SK-N-SH (cell line): Measurements from ENCODE around the gene STK4. TPM values are rescaled to one million over a fixed set of nuclear protein-coding genes. Genes with fewer than 3 reads are reported as not detected.
A peak's percentile ranks its signal among the peaks of the same experiment; 100 is the strongest.

Experiments
- CTCF ChIA-PET: fragments of 300-600, 350-600 bp; formaldehyde crosslinking; extraction: SDS; loops from one replicate; lab custom pipeline; 2021; lab: Yijun Ruan, JAX
- POLR2A ChIA-PET: fragments of 350-600 bp; sonication (Branson Sonifier 250); formaldehyde crosslinking; extraction: SDS; loops from one replicate; lab custom pipeline; 2020; ENCODE audit warnings: antibody characterized with exemption, inconsistent platforms; lab: Yijun Ruan, JAX
- DNase-seq: peaks from one replicate; pipeline ENCODE4 v3.0.0; 2012
- H2AFZ ChIP-seq: fragments of 200-600 bp; sonication (generic); 2 replicates; pipeline ENCODE4 v1.8.1; 2016; ENCODE audit warnings: antibody characterized with exemption, mild to moderate bottlenecking, low read depth
- H3F3A ChIP-seq: fragments of 200-600 bp; sonication (generic); replicated peaks from 2 replicates; pipeline ENCODE3; 2016; ENCODE audit warnings: antibody characterized with exemption, mild to moderate bottlenecking; ENCODE audit not compliant: insufficient read depth
- H3K27ac ChIP-seq, 2 experiments: fragments of 200-500 bp in 1 of 2; fragments of 200-600 bp in 1 of 2; sonication (Bioruptor generic) in 1 of 2; sonication (generic), shearing (Covaris generic) in 1 of 2; 2 replicates each; pipeline versions ENCODE4 v1.5.1 to v1.6.1; 2014 to 2016; ENCODE audit warnings: low read depth in 2 of 2, inconsistent platforms in 1 of 2, low read length in 1 of 2, mild to moderate bottlenecking in 1 of 2, mixed read lengths in 1 of 2
- H3K27me3 ChIP-seq: fragments of 200-600 bp; sonication (generic), shearing (Covaris generic); 2 replicates; pipeline ENCODE4 v1.6.1; 2016; ENCODE audit warnings: mixed run types; ENCODE audit not compliant: insufficient read depth
- H3K36me3 ChIP-seq, 2 experiments: fragments of 200-500 bp in 1 of 2; fragments of 200-600 bp in 1 of 2; sonication (Bioruptor generic) in 1 of 2; sonication (generic) in 1 of 2; replicated peaks in 1 of 2; 2 replicates each; pipeline versions ENCODE3 to v1.5.1; 2014 to 2016; ENCODE audit warnings: low read length in 1 of 2, mild to moderate bottlenecking in 1 of 2; ENCODE audit not compliant: insufficient read depth in 2 of 2, control insufficient read depth in 1 of 2
- H3K4me1 ChIP-seq, 2 experiments: fragments of 200-500 bp in 1 of 2; fragments of 200-600 bp in 1 of 2; sonication (Bioruptor generic) in 1 of 2; sonication (generic), shearing (Covaris generic) in 1 of 2; 2 replicates each; pipeline versions ENCODE4 v1.5.1 to v1.6.1; 2014 to 2016; ENCODE audit warnings: low read depth in 1 of 2, low read length in 1 of 2, mixed run types in 1 of 2; ENCODE audit not compliant: insufficient read depth in 2 of 2, control insufficient read depth in 1 of 2
- H3K4me2 ChIP-seq: fragments of 200-600 bp; sonication (generic), shearing (Covaris generic); 2 replicates; pipeline ENCODE4 v1.6.1; 2017; ENCODE audit warnings: mixed run types
- H3K4me3 ChIP-seq, 2 experiments: fragments of 200-500 bp in 1 of 2; fragments of 200-600 bp in 1 of 2; sonication (Bioruptor generic) in 1 of 2; sonication (generic), shearing (Covaris generic) in 1 of 2; 2 replicates each; pipeline versions ENCODE4 v1.5.1 to v1.8.1; 2014 to 2016; ENCODE audit warnings: low read depth in 2 of 2, inconsistent platforms in 1 of 2, low read length in 1 of 2, mild to moderate bottlenecking in 1 of 2, mixed read lengths in 1 of 2, moderate library complexity in 1 of 2
- H3K79me2 ChIP-seq: fragments of 200-600 bp; sonication (generic); 2 replicates; pipeline ENCODE4 v1.8.1; 2017; ENCODE audit warnings: mild to moderate bottlenecking; ENCODE audit not compliant: insufficient read depth
- H3K9ac ChIP-seq: fragments of 200-600 bp; sonication (generic); 2 replicates; pipeline ENCODE4 v1.6.1; 2017; ENCODE audit warnings: mixed run types
- H3K9me2 ChIP-seq: fragments of 200-600 bp; sonication (generic); 2 replicates; pipeline ENCODE4 v1.6.1; 2017; ENCODE audit warnings: mixed run types
- H3K9me3 ChIP-seq: fragments of 200-600 bp; sonication (generic); 2 replicates; pipeline ENCODE4 v1.6.1; 2017; ENCODE audit warnings: mixed run types, mild to moderate bottlenecking, moderate library complexity
- H4K20me1 ChIP-seq: fragments of 200-600 bp; sonication (generic); 2 replicates; pipeline ENCODE4 v1.6.1; 2017; ENCODE audit warnings: mild to moderate bottlenecking, mixed run types; ENCODE audit not compliant: insufficient read depth
- CHD2 ChIP-seq: fragments of 150-350 bp; IDR thresholded peaks from 2 replicates; pipeline ENCODE4 v1.6.1; 2018; ENCODE audit warnings: low read length; ENCODE audit not compliant: partially characterized antibody
- EP300 ChIP-seq, 2 experiments: IDR thresholded peaks; 2 replicates each; pipeline versions ENCODE4 v1.4.0 to v1.6.1; 2012; ENCODE audit warnings: borderline replicate concordance in 1 of 2, low read depth in 1 of 2, low read length in 1 of 2
- FOSL2 ChIP-seq: IDR thresholded peaks from 2 replicates; pipeline ENCODE4 v1.4.0; 2012; ENCODE audit warnings: low read depth, mild to moderate bottlenecking, moderate library complexity, borderline replicate concordance
- JUND ChIP-seq: IDR thresholded peaks from 2 replicates; pipeline ENCODE4 v1.4.0; 2012
- PBX3 ChIP-seq: IDR thresholded peaks from 2 replicates; pipeline ENCODE4; 2012
- REST ChIP-seq: IDR thresholded peaks from 2 replicates; pipeline ENCODE4 v1.6.1; 2012; ENCODE audit warnings: mild to moderate bottlenecking, low read depth, low read length, moderate library complexity
- SIN3A ChIP-seq: IDR thresholded peaks from 2 replicates; pipeline ENCODE4 v1.6.1; 2012; ENCODE audit warnings: low read depth, mild to moderate bottlenecking, low read length, moderate library complexity, borderline replicate concordance
- TAF1 ChIP-seq: IDR thresholded peaks from 2 replicates; pipeline ENCODE4 v1.6.1; 2012; ENCODE audit warnings: low read depth, mild to moderate bottlenecking, low read length, moderate library complexity, borderline replicate concordance
- TCF12 ChIP-seq: IDR thresholded peaks from 2 replicates; pipeline ENCODE4 v1.4.0; 2012
- TEAD4 ChIP-seq: IDR thresholded peaks from 2 replicates; pipeline ENCODE4 v1.4.0; 2012; ENCODE audit warnings: mild to moderate bottlenecking, borderline replicate concordance; ENCODE audit not compliant: insufficient read depth
- USF1 ChIP-seq: IDR thresholded peaks from 2 replicates; pipeline ENCODE4 v1.4.0; 2012; ENCODE audit warnings: low read depth, borderline replicate concordance
- YY1 ChIP-seq: IDR thresholded peaks from 2 replicates; pipeline ENCODE4 v1.4.0; 2012; ENCODE audit warnings: low read depth, mild to moderate bottlenecking
- WGBS: methylation state at CpG from one replicate; pipeline ENCODE4 v1.1.6; 2017; ENCODE audit warnings: low lambda C conversion rate; 5-methylcytosine and 5-hydroxymethylcytosine counted together
- polyA plus RNA-seq, 3 experiments: library from polyadenylated mRNA; depleted of rRNA; stranded (reverse); fragments of >200 nt; gene quantifications; 2 replicates each; pipeline ENCODE4 v1.2.3, GENCODE V29; 2012

STK4 gene
- polyA plus RNA-seq, 1 of the 3 experiments (the other 2 are of a cell fraction) = 11.4 TPM

- no peak overlapping the region for H2AFZ ChIP-seq
- no peak overlapping the region for H3K4me2 ChIP-seq
- H3K79me2 ChIP-seq = peaks cover 16% of the 10 kb centered on the region; the same call in 1 of the 2 replicates
- DNase-seq = no peak
- ChIA-PET POLR2A (interaction anchor here (1.3 kb wide), 1 partner anchor 10 kb away, joined by 3 read pairs; no protein-coding TSS in a partner anchor), CTCF (interaction anchor here (1.1 to 3.6 kb wide), 7 partner anchors 8 to 275 kb away, joined by 4 to 24 read pairs (median 4); no protein-coding TSS in a partner anchor)
- H3K9ac ChIP-seq = no peak overlapping the region
- no peaks in the 10 kb centered on the region for H4K20me1 ChIP-seq
- no peak overlapping the region for H3K4me3 ChIP-seq
- TF ChIP-seq TEAD4 (0 out of 2 replicates have a peak, but pooled peaks have one; percentile 16), TAF1 (0 out of 2 replicates have a peak, but pooled peaks have one; percentile 22), EP300 (IDR thresholded peaks at IDR 0.05; ENCODE audit: borderline replicate concordance in 1 of 2, low read depth in 1 of 2, low read length in 1 of 2) (peak in 1 of 2 experiments; percentile 9; a peak in 1 of 4 replicates), TCF12 (peak; percentile 38; the same call in 1 of the 2 replicates), CHD2 (no peak)
- peaks cover 43% of the 10 kb centered on the region for H3F3A ChIP-seq
- H3K27ac ChIP-seq = peak overlapping the region; percentile 55 to 58
- H3K36me3 ChIP-seq = peaks cover 12 to 26% of the 10 kb centered on the region in 2 experiments
- 70% methylated on average over 4 of the region's 4 CpGs for WGBS
- no peaks in the 10 kb centered on the region for H3K9me3 ChIP-seq
- peaks cover 28 to 31% of the 10 kb centered on the region in 2 experiments for H3K4me1 ChIP-seq
- no peaks in the 10 kb centered on the region for H3K9me2 ChIP-seq
- H3K27me3 ChIP-seq = no peaks in the 10 kb centered on the region
Measured at GRCh38 chr20:45019027-45019761, 52.9 kb downstream of the STK4 start.

- DNase-seq = no peak
- WGBS = 58% methylated on average over 1 of the region's 1 CpG
- Histone ChIP-seq H4K20me1 (no peaks in the 10 kb centered on the region), H3K27ac (peak overlapping the region in 1 of 2 experiments; percentile 58), H3F3A (peaks cover 38% of the 10 kb centered on the region), H3K9ac (no peak overlapping the region), H3K4me3 (no peak overlapping the region), H3K27me3 (no peaks in the 10 kb centered on the region), H3K9me2 (no peaks in the 10 kb centered on the region), H3K4me1 (peaks cover 28% of the 10 kb centered on the region in 2 experiments), H3K9me3 (no peaks in the 10 kb centered on the region), H3K79me2 (peaks cover 16% of the 10 kb centered on the region; the same call in 1 of the 2 replicates), H2AFZ (no peak overlapping the region), H3K36me3 (peaks cover 16 to 30% of the 10 kb centered on the region in 2 experiments), H3K4me2 (no peak overlapping the region)
- TF ChIP-seq TCF12 (peak; percentile 26; the same call in 1 of the 2 replicates), USF1 (no peak), PBX3 (peak; percentile 14; the same call in 1 of the 2 replicates), SIN3A (no peak), YY1 (no peak), FOSL2 (no peak), REST (peak; percentile 92), JUND (no peak)
- ChIA-PET CTCF (interaction anchor here (1.1 to 3.6 kb wide), 7 partner anchors 9 to 274 kb away, joined by 4 to 24 read pairs (median 4); no protein-coding TSS in a partner anchor), POLR2A (interaction anchor here (1.3 kb wide), 1 partner anchor 9 kb away, joined by 3 read pairs; no protein-coding TSS in a partner anchor)
Measured at GRCh38 chr20:45019762-45020123, 53.4 kb downstream of the STK4 start.
